HUES6 (cell line): ENCODE results near the gene FAHD2A.

Source experiments
- H3K27ac ChIP-seq: 2 replicates; pipeline ENCODE4 v1.7.0; 2013; ENCODE audit warnings: low read depth, mild to moderate bottlenecking, low read length, inconsistent platforms
- H3K27me3 ChIP-seq: 2 replicates; pipeline ENCODE4 v1.6.1; 2013; ENCODE audit warnings: low read length; ENCODE audit not compliant: control insufficient read depth, insufficient read depth
- H3K36me3 ChIP-seq: 2 replicates; pipeline ENCODE4 v1.6.1; 2013; ENCODE audit warnings: low read length; ENCODE audit not compliant: control insufficient read depth, insufficient read depth
- H3K4me1 ChIP-seq: 2 replicates; pipeline ENCODE4 v1.6.1; 2013; ENCODE audit warnings: low read length; ENCODE audit not compliant: control insufficient read depth, insufficient read depth
- H3K4me3 ChIP-seq: 2 replicates; pipeline ENCODE4 v1.5.1; 2013; ENCODE audit warnings: low read depth, low read length
- H3K9ac ChIP-seq: one replicate; pipeline ENCODE4 v1.6.1; 2013; ENCODE audit warnings: mild to moderate bottlenecking, low read length
- H3K9me3 ChIP-seq: 2 replicates; pipeline ENCODE4 v1.6.1; 2013; ENCODE audit warnings: low read depth, low read length; ENCODE audit not compliant: control insufficient read depth, insufficient read depth

The FAHD2A gene

GRCh38 chr2:95384854-95385569 is 17.5 kb upstream of the FAHD2A start:
- Histone ChIP-seq H3K9me3 (no peaks in the 10 kb centered on the region), H3K36me3 (no peaks in the 10 kb centered on the region), H3K9ac (no peak overlapping the region), H3K4me3 (no peak overlapping the region), H3K27me3 (peaks cover 15% of the 10 kb centered on the region), H3K27ac (no peak overlapping the region), H3K4me1 (peaks cover 9% of the 10 kb centered on the region)

- Histone ChIP-seq H3K4me1 (peaks cover 9% of the 10 kb centered on the region), H3K27me3 (peaks cover 18% of the 10 kb centered on the region), H3K9ac (no peak overlapping the region), H3K9me3 (no peaks in the 10 kb centered on the region), H3K36me3 (no peaks in the 10 kb centered on the region), H3K27ac (no peak overlapping the region), H3K4me3 (no peak overlapping the region)
Measured at GRCh38 chr2:95385570-95385984, 16.9 kb upstream of the FAHD2A start.

GRCh38 chr2:95386031-95386430 is 16.5 kb upstream of the FAHD2A start:
- H3K27ac ChIP-seq = no peak overlapping the region
- H3K9ac ChIP-seq = no peak overlapping the region
- H3K27me3 ChIP-seq = peaks cover 18% of the 10 kb centered on the region
- peaks cover 9% of the 10 kb centered on the region for H3K4me1 ChIP-seq
- H3K9me3 ChIP-seq = no peaks in the 10 kb centered on the region
- H3K36me3 ChIP-seq = no peaks in the 10 kb centered on the region
- H3K4me3 ChIP-seq = no peak overlapping the region

- Histone ChIP-seq H3K36me3 (no peaks in the 10 kb centered on the region), H3K27ac (no peak overlapping the region), H3K9ac (no peak overlapping the region), H3K27me3 (peaks cover 18% of the 10 kb centered on the region), H3K4me1 (peaks cover 9% of the 10 kb centered on the region), H3K9me3 (no peaks in the 10 kb centered on the region), H3K4me3 (no peak overlapping the region)
Measured at GRCh38 chr2:95387358-95387757, 15.2 kb upstream of the FAHD2A start.

- no peaks in the 10 kb centered on the region for H3K36me3 ChIP-seq
- no peak overlapping the region for H3K9ac ChIP-seq
- H3K4me1 ChIP-seq = peaks cover 9% of the 10 kb centered on the region
- no peak overlapping the region for H3K27ac ChIP-seq
- H3K9me3 ChIP-seq = no peaks in the 10 kb centered on the region
- peaks cover 18% of the 10 kb centered on the region for H3K27me3 ChIP-seq
- H3K4me3 ChIP-seq = no peak overlapping the region
Measured at GRCh38 chr2:95388091-95388692, 14.3 kb upstream of the FAHD2A start.

- H3K9me3 ChIP-seq = no peaks in the 10 kb centered on the region
- H3K36me3 ChIP-seq = no peaks in the 10 kb centered on the region
- H3K27me3 ChIP-seq = peaks cover 18% of the 10 kb centered on the region
- H3K9ac ChIP-seq = peak overlapping the region; percentile 21
- peak overlapping the region; percentile 6; the same call in 1 of the 2 replicates for H3K4me3 ChIP-seq
- H3K4me1 ChIP-seq = peaks cover 9% of the 10 kb centered on the region
- no peak overlapping the region for H3K27ac ChIP-seq
Measured at GRCh38 chr2:95388856-95389244, 13.7 kb upstream of the FAHD2A start.

GRCh38 chr2:95389245-95390119 is 13.0 kb upstream of the FAHD2A start:
- no peaks in the 10 kb centered on the region for H3K36me3 ChIP-seq
- H3K4me3 ChIP-seq = no peak overlapping the region
- H3K9ac ChIP-seq = peak overlapping the region; percentile 21
- H3K27ac ChIP-seq = no peak overlapping the region
- no peaks in the 10 kb centered on the region for H3K9me3 ChIP-seq
- H3K27me3 ChIP-seq = peaks cover 18% of the 10 kb centered on the region
- peaks cover 9% of the 10 kb centered on the region for H3K4me1 ChIP-seq

- H3K4me1 ChIP-seq = peaks cover 4% of the 10 kb centered on the region; the same call in 1 of the 2 replicates
- H3K27ac ChIP-seq = no peak overlapping the region
- no peaks in the 10 kb centered on the region for H3K36me3 ChIP-seq
- no peaks in the 10 kb centered on the region for H3K9me3 ChIP-seq
- H3K27me3 ChIP-seq = peaks cover 18% of the 10 kb centered on the region
- H3K4me3 ChIP-seq = no peak overlapping the region
- H3K9ac ChIP-seq = no peak overlapping the region
Measured at GRCh38 chr2:95390272-95390880, 12.1 kb upstream of the FAHD2A start.

GRCh38 chr2:95390881-95391321 is 11.6 kb upstream of the FAHD2A start:
- Histone ChIP-seq H3K9me3 (no peaks in the 10 kb centered on the region), H3K4me3 (no peak overlapping the region), H3K27ac (no peak overlapping the region), H3K36me3 (no peaks in the 10 kb centered on the region), H3K9ac (no peak overlapping the region), H3K4me1 (peaks cover 4% of the 10 kb centered on the region; the same call in 1 of the 2 replicates), H3K27me3 (peaks cover 18% of the 10 kb centered on the region)

GRCh38 chr2:95391641-95392310 is 10.7 kb upstream of the FAHD2A start:
- Histone ChIP-seq H3K27me3 (peaks cover 18% of the 10 kb centered on the region), H3K4me1 (peaks cover 4% of the 10 kb centered on the region; the same call in 1 of the 2 replicates), H3K9me3 (no peaks in the 10 kb centered on the region)

More at GRCh38 chr2:95391641-95392310, 10.7 kb upstream of the FAHD2A start:
- Histone ChIP-seq H3K36me3 (no peaks in the 10 kb centered on the region), H3K4me3 (no peak overlapping the region), H3K27ac (no peak overlapping the region), H3K9ac (no peak overlapping the region)
